GM04503 (cell line): ENCODE results near the gene DIP2A.
A peak's percentile ranks its signal among the peaks of the same experiment; 100 is the strongest.

ENCODE experiments used
- DNase-seq: peaks from one replicate; pipeline ENCODE4 v3.0.0-alpha.2; 2012; ENCODE audit warnings: low read depth

The DIP2A gene, protein sequence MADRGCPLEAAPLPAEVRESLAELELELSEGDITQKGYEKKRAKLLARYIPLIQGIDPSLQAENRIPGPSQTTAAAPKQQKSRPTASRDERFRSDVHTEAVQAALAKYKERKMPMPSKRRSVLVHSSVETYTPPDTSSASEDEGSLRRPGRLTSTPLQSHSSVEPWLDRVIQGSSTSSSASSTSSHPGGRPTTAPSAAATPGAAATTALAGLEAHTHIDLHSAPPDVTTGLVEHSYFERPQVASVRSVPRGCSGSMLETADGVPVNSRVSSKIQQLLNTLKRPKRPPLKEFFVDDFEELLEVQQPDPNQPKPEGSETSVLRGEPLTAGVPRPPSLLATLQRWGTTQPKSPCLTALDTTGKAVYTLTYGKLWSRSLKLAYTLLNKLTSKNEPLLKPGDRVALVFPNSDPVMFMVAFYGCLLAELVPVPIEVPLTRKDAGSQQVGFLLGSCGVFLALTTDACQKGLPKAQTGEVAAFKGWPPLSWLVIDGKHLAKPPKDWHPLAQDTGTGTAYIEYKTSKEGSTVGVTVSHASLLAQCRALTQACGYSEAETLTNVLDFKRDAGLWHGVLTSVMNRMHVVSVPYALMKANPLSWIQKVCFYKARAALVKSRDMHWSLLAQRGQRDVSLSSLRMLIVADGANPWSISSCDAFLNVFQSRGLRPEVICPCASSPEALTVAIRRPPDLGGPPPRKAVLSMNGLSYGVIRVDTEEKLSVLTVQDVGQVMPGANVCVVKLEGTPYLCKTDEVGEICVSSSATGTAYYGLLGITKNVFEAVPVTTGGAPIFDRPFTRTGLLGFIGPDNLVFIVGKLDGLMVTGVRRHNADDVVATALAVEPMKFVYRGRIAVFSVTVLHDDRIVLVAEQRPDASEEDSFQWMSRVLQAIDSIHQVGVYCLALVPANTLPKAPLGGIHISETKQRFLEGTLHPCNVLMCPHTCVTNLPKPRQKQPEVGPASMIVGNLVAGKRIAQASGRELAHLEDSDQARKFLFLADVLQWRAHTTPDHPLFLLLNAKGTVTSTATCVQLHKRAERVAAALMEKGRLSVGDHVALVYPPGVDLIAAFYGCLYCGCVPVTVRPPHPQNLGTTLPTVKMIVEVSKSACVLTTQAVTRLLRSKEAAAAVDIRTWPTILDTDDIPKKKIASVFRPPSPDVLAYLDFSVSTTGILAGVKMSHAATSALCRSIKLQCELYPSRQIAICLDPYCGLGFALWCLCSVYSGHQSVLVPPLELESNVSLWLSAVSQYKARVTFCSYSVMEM (N-terminal part only)

DNA sequence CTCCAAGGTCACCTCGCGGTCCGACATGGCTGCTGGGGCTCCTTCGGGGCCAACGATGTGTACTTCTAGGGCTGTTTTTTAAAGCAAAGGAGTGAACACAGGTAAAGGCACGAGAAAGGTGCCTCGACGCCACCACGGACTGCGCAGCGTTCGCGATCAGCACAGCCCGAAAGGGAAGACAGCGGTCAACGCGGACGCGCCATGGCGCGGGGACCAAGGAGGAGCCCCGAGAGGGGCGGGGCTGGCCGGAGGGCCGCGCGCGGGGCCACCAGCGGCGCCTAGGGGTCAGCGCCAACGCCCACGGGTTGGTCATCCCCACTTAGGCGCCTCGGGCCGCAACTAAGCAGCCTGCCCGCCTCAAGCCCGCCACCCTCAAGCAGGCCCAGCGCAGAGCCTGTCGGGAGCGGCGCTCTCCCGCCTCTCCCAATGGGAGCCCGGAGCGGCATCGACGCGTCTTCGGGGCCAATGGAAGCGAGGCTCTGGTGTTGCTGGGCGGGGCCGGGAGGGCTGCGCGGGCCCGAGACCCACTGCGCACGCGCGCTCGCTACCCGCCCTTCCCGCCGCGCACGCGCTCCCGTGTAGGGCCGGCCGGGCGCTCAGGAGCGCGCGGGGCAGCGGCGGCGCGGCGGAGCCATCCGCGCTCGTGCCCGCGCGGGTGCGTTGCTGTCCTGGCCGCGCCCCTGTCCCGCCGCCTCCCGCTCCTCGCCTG lies at the start of gene DIP2A:
Gene DIP2A, plus strand, starts transcription at position 577 of the 709 bp plus-strand sequence. CDS start 241 bp downstream, outside the sequence.
- DNase-seq, result peak; percentile 78

DNA sequence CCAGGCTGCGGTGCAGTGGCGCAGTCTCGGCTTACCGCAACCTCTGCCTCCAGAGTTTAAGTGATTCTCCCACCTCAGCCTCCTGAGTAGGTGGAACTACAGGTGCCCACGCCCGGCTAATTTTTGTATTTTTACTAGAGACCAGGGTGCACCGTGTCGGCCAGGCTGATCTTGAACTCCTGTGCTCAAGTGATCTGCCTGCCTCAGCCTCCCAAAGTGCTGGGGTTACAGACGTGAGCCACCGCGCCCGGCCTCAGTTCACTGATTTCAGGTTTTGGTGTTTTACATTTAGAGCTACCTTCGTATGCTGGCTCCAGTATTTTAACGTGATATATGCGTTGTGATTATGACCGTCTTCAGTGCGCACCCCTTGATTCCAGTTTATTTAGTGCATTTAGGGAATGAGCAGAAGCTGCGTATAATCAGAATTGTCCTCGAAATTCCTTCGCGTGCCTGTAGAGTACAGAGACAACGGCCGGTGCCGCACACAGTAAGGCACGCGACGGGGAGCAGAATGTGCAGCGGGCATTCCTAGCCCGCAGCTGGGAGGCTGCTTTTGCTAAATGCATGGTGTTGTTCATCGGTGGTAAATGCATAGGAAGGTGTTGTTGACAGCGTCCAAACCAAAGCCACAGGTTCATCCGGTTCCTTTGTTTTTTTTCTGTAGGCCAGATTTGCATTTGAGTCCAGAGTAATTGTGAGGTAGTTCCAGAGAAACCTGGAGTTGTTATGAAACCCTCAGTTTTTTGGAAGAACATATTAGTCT lies 48.9 kb upstream of the DIP2A start:
- DNase-seq, result no peak

DNA sequence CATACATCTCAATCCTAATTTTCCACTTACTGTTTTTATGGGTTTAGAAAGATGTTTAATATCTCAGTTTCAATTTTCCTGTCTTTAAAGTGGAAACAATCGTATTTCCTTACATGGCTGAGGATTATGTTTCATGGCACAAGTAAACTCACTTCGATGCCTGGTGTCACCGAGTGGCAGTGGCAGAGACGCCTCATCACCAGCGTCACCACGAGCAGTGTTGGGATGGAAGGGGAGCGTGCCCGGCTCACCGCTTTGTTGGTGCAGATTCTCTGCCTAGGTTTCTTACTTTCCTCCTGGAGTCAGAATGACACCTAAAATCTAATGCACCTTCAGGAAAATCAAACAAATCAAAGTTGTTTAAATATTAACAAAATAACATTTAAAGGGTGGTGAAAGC lies 48.2 kb upstream of the DIP2A start:
- DNase-seq, result no peak

DNA sequence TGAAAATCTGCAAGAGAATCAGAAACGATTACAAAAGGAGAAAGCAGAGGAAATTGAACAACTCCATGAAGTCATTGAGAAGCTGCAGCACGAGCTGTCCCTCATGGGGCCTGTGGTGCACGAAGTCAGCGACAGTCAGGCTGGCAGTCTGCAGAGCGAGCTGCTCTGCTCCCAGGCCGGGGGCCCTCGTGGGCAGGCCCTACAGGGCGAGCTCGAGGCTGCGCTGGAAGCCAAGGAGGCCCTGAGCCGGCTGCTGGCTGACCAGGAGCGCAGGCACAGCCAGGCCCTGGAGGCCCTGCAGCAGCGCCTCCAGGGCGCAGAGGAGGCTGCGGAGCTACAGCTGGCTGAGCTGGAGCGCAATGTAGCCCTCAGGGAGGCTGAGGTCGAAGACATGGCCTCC lies 47.5 kb upstream of the DIP2A start:
- DNase-seq, result no peak

DNA sequence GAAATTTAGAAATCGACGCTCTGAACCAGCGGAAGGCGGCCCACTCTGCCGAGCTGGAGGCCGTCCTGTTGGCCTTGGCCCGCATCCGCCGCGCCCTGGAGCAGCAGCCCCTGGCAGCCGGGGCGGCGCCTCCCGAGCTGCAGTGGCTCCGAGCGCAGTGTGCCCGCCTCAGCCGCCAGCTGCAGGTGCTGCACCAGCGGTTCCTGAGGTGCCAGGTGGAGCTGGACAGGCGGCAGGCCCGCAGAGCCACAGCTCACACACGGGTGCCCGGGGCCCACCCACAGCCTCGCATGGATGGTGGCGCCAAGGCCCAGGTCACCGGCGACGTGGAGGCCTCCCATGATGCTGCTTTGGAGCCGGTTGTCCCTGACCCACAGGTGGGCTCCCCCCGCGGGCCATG lies 47.0 kb upstream of the DIP2A start:
- DNase-seq, result no peak

DNA sequence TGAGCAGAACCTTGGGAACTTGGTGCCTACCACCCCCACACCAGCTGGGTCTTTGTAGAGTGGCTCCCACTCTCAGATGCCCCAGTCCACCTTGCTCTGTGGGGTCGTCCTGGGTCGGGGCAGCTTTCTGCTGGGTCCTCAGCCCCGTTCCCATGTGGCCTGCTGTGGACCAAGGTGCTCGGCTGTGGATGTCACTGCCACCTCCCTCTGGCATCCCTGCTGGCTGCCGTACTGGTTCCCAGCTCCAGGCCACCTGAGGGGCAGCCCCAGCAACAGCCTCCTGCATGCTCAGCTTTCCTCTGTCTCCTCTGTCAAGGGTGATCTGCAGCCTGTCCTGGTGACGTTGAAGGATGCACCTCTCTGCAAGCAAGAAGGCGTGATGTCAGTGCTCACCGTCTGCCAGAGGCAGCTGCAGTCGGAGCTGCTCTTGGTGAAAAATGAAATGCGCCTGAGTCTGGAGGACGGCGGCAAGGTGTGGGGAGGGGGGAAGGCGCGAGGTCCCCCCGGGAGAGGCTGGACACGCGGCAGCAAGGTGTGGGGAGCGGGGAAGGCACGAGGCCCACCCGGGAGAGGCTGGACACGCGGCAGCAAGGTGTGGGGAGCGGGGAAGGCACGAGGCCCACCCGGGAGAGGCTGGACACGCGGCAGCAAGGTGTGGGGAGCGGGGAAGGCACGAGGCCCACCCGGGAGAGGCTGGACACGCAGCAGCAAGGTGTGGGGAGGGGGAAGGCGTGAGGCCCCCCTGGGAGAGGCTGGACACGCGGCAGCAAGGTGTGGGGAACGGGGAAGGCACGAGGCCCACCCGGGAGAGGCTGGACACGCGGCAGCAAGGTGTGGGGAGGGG lies 45.9 kb upstream of the DIP2A start:
- no peak for DNase-seq

DNA sequence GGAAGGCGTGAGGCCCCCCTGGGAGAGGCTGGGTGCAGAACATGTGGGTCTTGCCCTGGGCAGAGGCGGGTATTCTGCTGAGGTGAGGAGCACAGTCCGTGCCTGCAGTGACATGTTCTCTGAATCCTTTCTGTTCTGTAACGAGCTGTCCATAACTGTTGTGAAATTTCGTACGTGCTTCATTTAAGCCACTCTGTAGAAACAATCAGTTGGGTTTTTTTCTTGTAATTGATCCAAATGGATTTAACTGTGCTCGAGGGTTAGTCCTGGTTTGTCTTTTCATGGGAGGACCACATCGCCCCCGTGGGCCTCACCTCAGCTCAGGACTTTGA lies 45.4 kb upstream of the DIP2A start:
- DNase-seq, result no peak

DNA sequence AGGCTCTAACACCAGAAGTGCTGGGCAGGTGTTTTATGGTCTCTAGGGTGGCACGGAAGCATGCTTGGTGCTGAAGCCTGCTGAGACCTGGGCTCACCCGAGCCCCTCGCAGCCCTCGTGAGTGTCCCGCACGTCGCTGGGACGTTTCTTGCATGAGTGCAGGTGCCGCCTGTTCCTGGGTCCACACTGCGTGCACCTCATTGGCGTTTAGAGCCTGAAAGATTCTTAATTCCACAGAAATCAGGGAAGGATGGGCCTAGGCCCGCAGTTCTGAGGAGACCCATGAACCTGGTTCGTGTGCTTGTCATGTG lies 43.8 kb upstream of the DIP2A start:
- DNase-seq, result no peak

DNA sequence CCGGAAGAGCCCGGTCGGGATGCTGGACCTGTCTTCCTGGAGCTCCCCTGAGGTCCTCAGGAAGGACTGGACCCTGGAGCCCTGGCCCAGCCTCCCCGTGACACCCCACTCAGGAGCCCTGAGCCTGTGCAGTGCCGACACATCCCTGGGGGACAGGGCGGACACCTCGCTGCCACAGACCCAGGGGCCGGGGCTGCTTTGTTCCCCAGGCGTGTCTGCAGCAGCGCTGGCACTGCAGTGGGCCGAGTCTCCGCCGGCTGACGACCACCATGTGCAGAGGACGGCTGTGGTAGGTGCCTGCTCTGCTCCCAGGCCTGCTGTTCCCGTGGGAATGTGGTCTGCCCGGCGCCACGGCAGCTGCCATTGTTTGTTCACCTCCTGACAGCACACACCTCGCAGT lies 42.1 kb upstream of the DIP2A start:
- DNase-seq, result no peak

DNA sequence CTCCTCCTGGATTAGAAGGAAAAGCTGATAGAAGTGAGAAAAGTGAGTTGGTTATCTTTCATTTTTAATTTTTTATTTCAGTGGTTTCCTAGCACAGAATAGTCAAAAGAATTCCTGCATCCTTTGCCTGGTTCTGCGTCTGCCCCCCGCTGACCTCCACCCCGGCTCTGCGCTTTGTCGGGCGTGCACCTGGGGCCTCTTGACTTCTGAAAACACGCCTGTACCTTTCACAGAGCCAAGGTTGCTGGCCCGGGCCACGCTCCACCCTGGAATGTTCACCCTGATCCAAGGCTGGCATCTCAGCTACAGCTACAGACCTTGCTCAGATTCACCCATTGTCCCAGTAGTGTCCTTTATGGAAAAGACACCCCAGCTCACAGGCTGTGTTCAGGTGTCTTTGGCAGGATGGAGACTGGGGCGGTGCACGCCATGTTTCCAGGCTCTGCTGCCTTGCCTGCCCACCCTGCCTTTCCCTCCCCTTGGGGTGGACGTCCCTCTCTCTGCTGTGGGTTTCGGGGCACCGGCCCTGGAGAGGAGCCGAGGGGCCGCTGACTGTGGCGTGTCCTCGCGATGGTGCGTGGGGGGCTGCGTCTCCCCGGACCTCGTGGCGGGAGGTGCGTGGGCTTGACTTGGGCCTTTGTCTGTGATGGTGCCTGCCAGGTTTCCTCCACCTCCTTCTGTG lies 40.3 kb upstream of the DIP2A start:
- no peak for DNase-seq

DNA sequence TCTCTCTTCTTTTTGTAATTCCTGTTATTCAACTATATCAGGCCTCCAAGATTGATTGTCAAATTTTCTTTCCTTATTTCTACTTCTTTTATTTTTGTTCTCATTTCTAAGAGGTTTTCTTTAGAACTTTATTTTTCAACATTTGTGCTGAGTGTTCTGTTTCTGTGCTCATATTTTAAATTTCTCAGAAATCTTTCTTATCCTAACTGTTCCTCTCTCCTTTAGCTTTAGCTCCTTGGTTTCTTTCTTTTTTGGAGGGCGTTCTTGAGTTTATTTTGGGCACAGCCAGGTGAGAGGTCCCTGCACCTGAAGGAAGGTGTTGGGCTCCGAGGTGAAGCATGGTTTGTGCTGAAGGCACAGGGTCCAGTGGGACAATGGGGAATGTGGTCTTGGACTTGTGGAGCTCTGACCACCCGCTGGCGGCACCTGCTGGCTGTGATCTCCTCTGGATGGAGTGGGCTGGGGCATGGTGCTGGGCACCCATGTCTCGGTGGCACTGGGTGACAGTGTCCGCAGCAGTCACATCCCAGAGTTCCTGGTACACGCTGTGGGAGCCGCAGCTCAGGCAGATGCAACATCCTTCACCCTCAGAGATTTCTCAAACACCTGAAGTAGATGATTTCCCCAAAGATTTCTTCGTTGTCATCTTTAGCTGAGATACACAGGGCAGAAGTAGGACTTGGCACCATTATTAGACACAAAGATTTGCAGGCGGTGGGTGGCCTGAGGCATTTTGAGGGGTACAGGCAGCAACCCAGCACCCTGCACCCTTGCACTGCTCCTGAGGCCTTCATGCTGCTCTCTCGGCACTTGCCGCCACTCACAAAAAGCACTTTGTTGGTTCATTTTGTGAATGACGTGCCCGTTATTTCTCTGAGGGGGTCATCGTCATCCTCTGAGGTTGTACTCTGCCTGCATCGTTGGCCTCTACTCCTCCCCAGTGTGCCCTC lies 38.2 kb upstream of the DIP2A start:
- DNase-seq, result no peak

DNA sequence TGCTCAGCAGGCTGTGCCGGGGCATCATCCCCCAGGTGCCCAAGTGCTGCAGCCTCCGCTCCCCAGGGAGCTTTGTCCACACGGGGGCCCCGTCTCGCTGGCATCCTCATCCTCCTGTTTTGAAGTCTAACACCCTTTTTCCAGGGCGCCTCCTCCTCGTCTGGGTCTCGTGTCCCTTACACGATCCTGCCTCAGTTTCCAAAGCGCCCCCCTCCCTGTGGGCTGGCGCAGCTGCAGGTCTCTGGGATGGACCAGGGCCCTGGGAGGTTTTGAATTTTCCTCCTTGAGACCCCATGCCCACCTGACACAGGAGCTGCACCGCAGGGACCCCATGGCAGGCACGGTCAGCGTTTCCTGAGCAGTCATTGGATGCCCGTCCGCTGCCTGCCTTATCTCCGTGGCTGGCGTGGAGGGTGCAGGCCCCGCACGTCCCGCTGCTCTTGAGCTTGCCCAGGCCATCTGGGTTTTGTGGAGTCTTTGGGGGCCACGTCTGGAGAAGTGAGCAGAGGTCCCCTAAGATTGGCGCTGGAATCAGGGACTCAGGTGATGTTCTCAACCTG lies 37.4 kb upstream of the DIP2A start:
- DNase-seq, result no peak

DNA sequence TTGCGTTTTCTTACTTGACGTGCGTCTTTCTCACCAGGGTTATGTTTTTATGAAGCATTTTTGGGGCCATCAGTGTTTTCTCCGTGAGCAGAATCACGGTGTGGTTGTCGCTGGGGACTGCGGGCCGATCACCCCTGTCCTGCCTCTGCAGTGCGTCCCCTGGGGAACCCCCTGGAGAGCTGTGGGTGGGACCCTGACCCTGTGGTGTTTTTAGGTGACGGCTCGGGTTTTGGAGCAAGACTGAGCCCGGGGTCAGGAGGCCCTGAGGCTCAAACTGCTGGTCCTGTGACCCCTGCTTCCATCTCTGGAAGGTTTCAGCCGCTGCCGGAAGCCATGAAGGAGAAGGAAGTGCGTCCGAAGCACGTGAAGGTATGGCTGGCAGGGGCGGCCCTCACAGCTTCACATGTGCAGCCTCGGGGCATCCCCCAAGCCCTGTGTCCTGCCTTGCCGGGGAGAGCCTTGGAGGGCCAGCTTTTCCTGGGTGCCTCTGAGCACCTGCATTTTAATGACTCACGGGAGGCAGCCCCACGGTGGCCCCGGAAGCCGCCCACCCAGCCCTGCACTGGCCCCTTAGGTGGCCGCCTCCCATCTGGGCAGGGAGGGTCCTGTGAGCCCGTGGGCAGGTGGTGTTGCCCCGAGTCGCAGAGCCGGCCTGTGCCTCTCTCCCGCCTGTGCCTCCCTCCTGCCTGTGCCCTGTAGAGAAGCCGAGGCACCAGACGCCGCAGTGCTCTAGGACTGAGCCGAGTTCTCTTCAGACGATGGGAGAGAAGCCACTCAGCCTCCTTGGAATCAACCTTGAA lies 36.7 kb upstream of the DIP2A start:
- no peak for DNase-seq

DNA sequence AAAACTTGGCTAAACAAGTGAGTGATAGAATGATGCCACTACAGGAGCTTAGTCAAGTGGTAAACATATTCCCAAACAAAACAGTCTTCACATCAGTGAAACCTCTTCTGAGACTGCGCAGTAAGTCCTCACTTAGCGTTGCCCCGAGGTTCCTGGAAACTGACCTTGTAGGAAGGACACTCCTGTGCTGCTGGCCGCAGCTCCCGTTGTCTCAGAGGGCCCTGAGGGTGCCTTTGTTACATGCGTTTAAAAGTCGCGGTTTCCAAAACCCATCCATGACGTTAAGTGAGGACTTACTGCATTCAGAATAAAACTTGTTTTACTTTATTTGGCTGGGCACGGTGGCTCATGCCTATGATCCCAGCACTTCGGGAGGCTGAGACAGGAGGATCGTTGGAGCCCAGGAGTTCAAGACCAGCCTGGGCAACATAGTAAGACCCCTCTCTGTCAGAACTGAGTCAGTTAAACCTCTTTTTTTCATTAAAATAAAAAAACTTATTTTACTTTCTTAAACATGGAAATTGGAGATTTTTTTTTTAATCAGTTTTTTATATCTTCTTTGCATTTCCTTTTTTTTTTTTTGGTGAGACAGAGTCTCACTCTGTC lies 36.0 kb upstream of the DIP2A start:
- DNase-seq, result no peak

DNA sequence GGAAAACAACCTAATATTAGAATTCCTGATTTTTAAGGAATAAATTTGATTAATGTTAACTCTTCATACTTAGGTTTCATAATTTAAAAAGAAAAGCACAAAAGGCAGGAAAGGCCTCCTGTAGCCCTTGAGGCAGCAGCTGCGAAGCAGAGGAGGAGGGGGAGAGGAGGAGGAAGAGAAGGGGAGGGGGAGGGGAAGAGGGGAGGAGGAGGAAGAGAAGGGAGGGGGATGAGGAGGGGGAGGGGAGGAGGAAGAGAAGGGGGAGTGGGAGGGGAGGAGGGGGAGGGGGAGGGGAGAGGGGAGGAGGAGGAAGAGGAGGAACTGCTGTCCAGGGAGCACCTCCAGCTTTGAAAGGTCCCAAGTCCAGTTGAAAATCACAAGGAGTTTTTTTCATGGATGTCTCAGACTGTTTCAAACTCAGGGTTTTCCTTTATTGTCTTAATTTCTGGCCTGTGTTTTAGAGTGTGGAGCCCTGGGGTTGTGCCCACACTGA lies 35.1 kb upstream of the DIP2A start:
- DNase-seq, result no peak

DNA sequence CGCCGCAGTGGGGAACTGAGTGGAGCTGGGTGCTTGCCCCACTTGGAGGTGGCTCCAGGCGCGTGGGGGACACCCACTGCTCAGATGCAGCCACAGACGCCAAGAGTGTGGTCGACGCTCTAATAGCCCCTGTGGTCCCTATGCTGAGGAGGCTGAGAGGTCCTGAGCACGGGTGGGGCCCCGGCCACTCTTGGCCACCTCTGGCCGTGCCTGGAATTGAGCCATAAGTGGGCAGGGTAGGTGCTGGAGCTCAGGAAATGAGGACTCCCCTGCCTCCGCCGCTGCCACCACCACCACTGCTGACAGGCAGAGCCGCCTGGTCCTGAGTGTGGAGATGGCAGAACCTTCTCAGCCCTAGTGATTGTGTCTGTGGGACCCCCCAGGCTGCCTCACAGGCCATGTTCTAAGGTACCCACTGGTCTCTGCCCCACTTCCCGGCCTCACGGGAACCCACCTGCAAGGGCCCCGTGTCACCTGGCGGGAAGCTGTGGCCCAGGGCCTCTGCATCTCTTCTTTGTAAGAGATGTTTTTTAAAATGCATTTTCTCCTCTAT lies 34.6 kb upstream of the DIP2A start:
- DNase-seq, result no peak

DNA sequence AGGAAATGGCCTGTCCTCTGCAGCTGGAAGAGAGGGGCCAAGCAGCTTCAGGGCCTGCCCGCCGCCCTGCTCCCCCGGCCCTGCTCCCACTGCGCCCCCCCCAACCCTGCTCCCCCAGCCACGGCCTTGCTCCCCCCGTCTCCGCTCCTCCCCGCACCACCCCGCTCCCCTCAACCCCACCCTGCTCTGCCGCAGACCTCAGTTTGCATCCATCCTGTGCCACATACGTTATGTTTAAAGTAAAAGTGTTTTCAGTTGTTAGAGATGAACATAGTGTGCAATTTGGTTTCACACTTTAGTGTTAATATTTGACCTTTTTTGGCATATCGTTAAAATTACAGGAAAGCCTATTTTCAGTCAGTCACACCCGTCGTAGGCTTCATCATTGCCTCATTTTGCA lies 34.1 kb upstream of the DIP2A start:
- DNase-seq, result no peak
